HG03558 (cell line): ENCODE measurements around the gene RAB3A.
"Not testable (repeated sequence)": the region's sequence is repeated elsewhere in the genome, so short reads cannot be mapped to it uniquely, and the experiment has no call there.

Experiments used
- ATAC-seq: cut with Tn5 transposase; IDR thresholded peaks from one replicate; pipeline ENCODE4 v1.9.1; 2021; ENCODE audit warnings: moderate number of reproducible peaks; ENCODE audit not compliant: unreplicated experiment; ENCODE audit errors: extremely low read depth

The RAB3A gene

DNA sequence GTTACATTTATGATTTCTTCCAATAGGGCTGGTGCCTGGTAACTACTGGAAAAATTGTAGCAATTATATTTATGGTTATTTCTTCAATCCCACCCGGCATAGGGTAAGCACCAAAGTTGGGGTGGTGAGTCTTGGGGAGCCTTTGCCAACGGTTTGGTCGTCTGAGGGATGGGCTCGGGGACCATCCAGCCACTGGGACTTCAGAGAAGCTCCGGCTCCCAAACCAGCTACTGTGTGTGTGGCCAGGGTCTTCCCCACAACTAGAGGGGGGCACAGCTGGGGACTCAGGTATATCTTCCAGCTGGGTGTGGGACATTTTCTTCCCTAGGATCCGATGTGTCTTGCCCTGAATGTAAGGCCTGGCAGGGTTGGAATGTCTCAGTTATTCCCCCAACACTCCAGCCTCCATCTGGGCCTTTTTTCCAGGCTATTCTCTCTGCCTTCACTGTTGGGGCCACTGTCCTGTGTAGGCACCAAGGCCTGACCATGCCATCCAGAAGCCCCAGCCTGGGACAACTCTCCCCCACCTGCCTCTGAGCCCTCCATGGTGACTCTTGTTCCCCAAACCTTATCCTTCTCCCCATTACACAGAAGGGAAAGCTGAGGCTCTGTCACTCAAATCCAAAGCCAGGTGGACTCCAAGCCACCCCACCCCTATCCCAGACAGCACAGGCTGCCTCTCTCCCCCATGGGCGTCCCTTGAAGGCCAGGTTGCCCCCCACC, 31.4 kb downstream of the RAB3A start:
- no peak for ATAC-seq

DNA sequence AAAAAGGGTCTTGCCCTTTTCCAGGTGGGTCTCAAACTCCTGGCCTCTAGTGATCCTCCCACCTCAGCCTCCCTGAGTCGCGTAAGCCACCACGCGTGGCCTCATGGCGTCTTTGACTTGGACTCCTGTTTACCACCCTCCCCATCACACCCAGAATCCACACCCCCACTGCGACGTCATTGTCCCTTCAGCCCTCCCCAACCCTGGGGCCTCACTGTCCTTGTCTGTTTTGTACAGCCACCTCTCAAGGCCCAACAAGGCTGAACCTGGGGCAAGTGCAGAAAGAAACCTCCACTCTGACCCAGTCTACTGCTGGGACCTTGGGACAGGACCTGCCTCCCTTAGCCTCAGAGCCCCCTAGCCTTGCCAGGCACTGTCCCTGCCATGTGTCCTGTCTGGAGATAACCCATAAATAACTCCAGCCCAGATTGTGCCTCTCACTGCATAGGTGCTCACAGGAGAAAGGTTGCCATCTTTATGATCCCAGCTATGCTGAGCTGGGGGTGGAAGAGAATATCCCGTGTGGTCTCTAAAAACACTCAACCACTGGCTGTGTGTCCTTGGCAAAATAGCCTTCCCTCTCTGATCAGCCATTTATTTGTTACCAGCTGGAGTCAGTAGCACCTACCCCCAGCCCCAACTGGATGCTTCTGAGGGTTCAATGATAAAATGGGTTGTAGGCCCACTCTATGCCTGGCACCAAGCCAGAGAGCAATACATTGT, 32.1 kb downstream of the RAB3A start:
- ATAC-seq = no peak

DNA sequence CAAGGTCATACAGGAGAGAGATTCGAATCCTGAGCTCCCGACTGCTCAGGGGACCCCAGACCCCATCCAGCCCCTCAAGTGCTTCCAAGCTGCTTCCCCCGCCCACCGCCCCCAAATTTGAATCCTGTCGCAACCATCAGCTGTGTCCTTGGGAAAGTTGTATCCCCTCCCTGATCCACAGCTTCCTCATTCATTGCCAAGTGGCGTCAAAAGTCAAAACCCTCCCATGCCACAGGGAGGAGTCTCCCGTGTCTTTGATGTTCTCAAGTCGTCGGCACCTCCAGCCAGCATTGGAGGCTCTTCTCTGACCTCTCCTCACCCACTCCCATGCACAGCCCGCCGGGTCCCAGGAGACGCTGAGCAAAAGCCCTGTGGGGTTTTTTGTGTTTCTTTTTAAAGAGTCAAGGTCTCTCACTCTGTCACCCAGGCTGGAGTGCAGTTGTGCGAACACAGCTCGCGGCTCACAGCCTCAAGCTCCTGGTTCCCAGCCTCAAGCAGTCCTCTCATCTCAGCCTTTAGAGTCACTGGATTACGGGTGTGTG, 33.1 kb downstream of the RAB3A start:
- ATAC-seq = no peak

DNA sequence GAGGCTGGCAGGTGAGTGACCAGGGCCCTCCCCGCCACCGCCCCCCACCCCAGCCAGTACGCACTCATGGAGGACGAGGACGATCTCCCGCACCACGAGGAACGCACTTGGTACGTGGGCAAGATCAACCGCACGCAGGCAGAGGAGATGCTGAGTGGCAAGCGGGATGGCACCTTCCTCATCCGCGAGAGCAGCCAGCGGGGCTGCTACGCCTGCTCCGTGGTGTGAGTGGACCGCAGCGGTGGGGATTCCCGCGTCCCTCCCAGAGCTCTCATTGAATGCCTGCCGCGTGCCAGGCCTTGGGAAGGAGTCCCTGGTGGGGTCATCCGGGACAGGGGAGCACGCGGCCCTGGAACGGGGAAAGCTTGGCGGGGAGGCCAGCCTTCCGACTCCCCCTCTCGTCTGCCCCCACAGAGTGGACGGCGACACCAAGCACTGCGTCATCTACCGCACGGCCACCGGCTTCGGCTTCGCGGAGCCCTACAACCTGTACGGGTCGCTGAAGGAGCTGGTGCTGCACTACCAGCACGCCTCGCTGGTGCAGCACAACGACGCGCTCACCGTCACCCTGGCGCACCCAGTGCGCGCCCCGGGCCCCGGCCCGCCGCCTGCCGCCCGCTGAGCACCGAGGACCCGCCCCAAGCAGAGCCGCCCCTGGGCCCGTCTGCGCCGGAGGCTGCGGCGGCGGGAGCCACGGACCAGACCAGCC, 35.0 kb downstream of the RAB3A start:
- no peak for ATAC-seq

DNA sequence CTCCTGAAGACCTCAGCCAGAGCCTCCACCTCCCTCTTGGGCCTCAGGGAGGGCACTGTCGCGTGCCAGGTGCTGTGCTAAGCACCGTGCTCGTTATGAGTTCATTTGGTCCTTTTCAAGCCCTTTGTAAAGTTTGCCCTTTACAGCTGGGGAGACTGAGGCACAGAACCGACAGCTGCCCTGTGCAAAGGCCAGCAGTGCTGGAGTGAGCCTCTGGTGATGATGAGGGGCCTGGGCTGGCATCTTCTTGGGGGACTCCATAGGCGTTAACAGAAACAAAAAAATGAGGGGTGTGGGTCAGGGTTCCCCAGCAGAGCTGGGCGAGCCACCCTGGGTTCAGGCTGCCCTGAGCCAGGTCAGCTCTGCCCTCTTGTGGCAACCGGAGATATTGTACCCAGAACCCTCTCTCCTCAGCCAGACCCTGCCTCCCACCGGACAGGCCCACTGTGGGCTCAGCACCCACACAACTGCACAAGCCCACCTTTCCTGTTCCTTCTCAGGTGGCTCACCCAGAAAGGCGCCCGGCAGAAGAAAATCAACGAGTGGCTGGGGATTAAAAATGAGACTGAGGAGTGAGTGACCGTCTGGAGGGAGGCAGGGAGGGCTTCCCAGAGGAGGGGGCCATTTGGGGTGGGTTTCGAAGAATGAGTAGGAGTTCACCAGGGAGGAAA, 35.7 kb downstream of the RAB3A start:
- no peak for ATAC-seq

DNA sequence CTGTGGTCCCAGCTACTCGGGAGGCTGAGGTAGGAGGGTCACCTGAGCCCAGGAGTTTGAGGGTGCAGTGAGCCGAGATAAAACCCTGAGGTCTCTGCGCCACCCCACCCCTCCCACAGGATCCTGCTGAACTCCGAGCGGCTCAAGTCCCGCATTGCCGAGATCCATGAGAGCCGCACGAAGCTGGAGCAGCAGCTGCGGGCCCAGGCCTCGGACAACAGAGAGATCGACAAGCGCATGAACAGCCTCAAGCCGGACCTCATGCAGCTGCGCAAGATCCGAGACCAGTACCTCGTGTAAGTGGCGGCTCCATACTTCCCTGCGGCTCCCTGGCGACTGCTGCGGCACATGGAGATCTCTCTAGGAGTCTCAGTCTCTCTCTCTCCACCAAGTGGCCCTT, 36.8 kb downstream of the RAB3A start:
- no peak for ATAC-seq

DNA sequence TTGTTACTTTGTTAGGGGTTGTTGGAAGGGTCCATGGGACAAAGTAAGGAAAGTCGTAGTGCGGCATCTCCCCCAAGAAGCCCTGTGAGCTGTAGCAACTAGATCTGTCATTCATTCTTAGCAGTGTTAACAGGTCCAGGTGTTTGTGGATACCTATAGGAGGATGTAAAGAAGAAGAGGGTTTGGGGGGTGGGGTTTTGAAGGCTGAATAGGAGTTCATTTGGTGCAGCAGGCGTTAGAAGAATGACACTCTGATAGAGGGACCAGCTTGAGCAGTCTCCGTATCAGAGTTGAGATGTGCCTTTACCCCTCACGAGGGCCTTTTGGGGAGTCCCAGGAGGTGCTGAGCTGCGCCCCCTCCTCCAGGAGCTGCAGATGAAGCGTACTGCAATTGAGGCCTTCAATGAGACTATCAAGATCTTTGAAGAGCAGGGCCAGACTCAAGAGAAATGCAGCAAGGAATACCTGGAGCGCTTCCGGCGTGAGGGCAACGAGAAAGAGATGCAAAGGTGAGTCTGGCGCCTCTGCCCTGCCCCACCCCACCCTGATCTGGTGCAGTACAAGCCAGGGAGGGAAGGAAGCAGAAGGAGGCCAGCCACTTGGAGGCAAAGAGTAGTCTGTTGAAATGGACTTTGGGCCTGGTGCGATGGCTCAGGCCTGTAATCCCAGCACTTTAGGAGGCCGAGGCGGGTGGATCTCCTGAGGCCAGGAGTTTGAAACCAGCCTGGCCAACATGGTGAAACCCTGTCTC, 37.9 kb downstream of the RAB3A start:
- no peak for ATAC-seq

DNA sequence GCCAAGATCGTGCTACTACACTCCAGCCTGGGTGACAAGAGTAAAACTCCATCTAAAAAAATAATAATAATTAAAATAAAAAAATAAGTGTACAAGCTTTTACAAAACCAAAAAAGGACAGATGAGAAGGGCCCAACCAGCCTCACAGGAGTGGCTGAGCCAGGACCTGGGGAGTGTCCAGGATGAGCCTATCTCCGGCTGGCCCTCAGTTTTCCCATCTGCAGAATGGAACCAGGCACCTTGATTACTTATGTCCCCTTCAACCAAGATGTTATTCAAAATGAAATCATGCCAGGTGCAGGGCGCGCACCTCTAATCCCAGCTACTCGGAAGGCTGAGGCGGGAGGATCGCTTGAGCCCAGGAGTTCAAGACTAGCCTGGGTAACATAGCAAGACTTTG, 39.8 kb downstream of the RAB3A start:
- ATAC-seq = no peak

DNA sequence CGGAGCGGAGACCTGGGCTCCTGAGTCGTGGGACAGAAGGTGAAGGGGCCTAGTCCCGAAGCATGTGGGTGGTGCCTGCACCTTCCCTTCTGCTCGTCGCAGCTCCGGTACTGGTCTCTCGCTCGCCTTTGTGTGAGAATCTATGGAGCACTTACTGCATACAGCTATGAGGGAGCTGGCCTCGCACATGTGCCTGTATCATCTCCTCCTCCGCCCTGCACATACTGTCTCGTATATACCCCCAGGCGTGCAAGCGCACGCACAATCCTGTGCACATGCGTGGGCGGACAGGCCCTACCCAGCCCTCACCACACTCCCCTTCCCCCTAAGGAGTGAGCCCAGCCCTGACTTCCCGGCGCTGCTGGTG, 42.2 kb downstream of the RAB3A start:
- ATAC-seq = no peak

DNA sequence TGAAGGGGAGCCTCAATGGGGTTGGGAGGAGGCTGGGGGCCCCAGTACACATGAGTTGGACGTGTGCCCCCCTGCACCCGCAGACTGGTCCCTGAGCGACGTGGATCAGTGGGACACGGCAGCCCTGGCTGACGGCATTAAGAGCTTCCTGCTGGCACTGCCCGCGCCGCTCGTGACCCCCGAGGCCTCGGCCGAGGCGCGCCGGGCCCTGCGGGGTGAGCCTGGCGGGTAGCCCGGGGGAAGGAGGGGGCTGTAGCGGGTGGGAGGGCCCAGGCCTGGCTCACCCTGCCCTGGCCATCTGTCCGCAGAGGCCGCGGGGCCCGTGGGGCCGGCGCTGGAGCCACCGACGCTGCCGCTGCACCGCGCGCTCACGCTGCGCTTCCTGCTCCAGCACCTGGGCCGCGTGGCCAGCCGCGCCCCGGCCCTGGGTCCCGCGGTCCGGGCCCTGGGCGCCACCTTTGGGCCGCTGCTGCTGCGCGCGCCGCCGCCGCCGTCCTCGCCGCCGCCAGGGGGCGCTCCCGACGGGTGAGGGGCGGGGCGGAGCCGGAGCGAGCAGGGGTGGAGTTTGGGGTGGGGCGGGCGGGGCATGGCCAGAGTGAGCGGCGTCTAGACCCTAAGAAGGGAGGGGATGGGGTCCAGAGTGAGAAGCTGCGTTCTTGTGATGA, 42.7 kb downstream of the RAB3A start:
- no peak for ATAC-seq

DNA sequence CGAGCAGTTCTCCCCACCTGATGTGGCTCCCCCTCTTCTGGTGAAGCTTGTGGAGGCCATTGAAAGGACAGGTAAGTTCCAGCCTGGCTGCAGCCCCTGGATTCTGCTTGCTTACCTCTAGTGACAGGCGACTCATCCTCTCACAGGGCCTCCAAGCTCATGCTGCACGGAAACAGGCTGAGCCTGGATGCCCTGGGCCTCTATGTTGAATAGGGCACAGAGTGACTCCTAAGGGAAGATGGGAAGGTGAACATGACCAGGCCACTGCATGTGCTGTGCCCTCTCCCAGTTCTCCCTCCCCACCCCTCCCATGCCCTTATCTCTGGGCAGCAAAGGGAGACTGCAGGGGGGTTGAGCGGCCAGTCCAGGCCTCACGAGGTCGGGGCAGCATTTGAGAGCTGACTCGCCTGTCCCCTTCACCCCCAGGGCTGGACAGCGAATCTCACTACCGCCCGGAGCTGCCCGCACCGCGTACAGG, 43.3 kb downstream of the RAB3A start:
- ATAC-seq = no peak

DNA sequence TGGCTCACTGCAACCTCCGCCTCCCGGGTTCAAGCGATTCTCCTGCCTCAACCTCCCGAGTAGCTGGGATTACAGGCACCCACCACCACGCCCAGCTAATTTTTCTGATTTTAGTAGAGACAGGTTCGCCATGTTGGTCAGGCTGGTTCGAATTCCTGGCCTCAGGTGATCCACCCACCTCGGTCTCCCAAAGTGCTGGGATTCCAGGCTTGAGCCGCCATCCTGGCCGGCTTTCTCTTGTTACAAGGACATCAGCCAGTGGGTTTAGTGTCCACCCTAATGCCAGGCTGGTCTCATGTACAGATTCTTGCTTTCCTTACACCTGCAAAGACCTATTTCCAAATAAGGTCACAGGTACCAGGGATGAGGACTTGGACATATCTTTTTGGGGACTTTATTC, 44.0 kb downstream of the RAB3A start:
- ATAC-seq = no peak

DNA sequence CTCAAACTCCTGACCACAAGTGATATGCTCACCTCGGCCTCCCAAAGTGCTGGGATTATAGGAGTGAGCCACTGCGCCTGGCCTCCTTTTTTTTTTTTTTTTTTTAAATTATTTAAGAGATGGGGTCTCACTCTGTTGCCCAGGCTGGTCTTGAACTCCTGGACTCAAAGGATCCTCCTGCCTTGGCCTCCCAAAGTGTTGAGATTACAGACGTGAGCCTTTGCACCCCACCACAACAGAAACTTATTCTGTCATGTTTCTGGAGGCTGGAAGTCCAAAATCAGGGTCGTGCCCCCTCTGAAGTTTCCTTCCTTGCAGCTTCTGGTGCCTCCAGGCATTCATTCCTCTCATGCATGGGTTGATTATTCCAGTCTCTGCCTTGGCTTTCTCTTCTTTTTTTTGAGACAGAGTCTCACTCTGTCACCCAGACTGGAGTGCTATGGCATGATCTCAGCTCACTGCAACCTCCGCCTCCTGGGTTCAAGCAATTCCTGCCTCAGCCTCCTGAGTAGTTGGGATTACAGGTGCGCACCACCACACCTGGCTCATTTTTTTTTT, 44.7 kb downstream of the RAB3A start:
- ATAC-seq = not testable (repeated sequence)

DNA sequence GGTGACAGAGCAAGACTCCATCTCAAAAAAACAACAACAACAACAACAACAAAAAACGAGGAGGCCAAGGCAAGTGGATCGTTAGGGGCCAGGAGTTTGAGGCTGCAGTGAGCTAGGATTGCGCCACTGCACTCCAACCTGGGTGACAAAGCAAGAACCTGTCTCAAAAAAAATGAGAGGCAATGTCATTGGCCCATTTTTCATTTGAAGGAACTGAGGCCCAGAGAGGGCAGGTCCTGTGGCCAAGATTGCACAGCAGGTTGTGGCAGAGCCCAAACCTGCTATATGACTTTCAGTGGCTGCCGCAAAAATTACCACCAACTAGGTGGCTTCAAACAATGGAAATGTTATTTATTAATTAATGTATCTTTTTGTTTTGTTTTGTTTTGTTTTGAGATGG, 45.4 kb downstream of the RAB3A start:
- no peak for ATAC-seq

DNA sequence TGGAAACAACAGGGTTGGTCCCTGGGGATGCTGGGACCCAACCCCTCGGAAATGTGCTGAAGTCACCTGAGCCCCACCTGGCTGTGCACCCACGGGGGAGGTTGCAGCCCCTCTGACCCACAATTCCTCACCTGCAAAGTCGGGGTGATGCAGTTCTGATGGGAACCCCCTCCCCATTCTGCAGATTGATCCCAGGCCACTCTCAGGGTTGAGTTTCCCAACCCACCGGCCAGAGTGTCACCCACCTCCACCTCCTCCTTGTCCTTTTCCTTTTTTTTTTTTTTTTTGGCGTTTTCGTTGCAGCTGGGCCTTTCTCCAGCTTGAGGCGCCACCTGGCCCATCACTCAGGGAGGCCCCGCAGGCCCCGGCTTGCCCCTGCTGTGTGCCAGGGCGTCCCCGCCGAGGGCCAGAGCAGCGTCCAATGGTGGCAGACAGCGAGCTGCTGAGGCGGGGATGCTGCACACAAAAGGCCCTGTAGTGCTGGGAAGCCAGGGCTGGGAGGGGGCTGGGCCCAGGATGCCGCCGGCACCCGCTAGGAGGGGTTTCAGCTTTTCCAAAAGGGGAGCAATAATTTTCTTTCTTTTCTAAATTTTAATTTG, 46.3 kb downstream of the RAB3A start:
- ATAC-seq = no peak

DNA sequence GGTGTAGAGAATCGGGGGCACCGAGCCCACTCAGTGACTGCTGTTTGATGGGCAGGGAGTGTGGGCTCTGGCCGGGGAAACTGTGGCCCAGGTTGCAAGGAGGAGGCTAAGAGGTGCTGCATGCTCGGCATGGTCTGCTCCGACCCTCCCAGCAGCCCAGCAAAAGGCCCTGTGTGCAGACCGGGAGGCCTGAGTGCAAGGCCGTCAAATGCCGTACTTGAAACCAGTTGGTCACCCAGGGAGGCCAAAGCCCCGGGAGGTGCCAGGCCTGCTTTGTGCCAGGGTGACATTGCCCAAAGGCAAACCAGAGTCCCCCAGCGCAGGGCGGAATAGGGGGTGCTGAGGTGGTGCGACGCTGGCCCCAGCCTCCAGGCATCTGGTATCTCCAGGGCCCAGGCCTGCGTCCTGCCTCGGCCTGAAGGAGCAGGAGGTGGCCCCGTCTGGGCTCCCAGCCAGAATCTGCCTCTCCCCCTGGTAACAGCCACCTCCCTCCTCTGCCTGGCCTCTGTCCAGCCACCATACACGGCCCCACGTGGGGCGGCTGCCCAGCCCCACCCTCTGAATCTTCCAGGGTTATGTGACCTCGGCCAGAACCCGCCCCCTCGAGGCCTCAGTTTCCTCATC, 46.9 kb downstream of the RAB3A start:
- no peak for ATAC-seq

DNA sequence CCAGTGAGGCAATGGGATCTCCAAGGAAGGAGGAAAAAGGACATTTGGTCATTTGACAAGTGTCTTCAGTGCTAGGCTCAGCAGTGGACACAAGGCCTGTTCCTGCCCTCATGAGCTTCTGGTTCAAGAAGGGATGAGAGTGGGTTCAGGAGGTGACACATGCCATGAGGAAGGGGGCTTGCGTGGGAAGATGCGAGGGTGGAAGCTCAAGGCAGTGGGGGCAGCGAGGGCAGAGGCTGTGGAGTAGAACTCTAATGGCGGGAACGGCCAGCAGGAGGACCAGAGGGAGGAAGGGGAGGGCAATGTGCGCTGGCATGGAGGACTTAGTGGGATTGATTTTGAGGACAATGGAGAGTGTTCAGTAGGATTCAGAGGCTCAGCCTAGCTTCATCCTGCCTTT, 47.6 kb downstream of the RAB3A start:
- ATAC-seq = no peak
